Measurements from ENCODE around the gene MT1B. TPM values are rescaled to one million over a fixed set of nuclear protein-coding genes. Genes with fewer than 3 reads are reported as not detected.

Gene MT1B
- polyA plus RNA-seq, 1 of the 3 experiments (the other 2 are of a cell fraction): not detected

DNA sequence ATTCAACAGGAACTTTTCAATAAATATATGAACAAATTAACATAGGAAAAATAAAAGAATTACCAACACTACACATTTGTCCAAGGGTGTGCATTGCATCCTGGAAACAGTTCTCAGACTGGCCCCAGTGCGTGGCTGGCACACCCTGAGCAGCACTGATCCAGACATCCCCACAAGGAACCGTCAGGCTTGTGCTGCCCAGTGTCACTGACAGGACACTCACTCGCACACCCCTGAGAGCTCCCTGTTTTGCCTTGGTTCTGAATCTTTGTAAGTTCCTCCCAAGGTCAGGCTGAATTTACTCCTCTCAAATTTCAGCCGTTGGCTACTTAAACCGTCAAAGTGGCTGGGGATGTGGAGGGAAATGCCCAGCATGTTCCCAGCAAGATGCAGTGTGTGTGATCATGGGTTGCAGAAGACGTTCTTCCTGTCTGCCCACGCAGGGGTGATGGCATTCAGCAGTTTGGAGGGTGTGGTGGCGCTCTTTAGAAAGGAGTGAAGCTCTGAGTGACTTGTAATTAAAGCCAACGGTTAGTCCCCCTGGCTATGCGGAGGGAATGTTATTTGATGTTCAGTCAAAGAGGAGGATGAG is 41.6 kb upstream of the MT1B start:
- no peaks in the 10 kb centered on the region for H3K36me3 ChIP-seq (replicated peaks in 1 of 2; ENCODE audit: control insufficient read depth in 1 of 2, insufficient read depth in 2 of 2, low read length in 1 of 2)
- H3F3A ChIP-seq (replicated peaks; ENCODE audit: insufficient read depth): peaks cover 76% of the 10 kb centered on the region
- no peaks in the 10 kb centered on the region for H3K9me2 ChIP-seq
- peaks cover 30% of the 10 kb centered on the region for H3K79me2 ChIP-seq (ENCODE audit: insufficient read depth)
- peak overlapping the region; percentile 72 to 94; a peak in 3 of 4 replicates for H3K4me3 ChIP-seq (ENCODE audit: low read depth in 2 of 2, low read length in 1 of 2)
- TF ChIP-seq, protein P1, sequence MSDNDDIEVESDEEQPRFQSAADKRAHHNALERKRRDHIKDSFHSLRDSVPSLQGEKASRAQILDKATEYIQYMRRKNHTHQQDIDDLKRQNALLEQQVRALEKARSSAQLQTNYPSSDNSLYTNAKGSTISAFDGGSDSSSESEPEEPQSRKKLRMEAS (IDR thresholded peaks at IDR 0.05; ENCODE audit: low read depth): peak; percentile 53
- TF ChIP-seq, protein P2, sequence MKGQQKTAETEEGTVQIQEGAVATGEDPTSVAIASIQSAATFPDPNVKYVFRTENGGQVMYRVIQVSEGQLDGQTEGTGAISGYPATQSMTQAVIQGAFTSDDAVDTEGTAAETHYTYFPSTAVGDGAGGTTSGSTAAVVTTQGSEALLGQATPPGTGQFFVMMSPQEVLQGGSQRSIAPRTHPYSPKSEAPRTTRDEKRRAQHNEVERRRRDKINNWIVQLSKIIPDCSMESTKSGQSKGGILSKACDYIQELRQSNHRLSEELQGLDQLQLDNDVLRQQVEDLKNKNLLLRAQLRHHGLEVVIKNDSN (IDR thresholded peaks at IDR 0.05; ENCODE audit: borderline replicate concordance, low read depth): no peak
- TF ChIP-seq, protein P3, sequence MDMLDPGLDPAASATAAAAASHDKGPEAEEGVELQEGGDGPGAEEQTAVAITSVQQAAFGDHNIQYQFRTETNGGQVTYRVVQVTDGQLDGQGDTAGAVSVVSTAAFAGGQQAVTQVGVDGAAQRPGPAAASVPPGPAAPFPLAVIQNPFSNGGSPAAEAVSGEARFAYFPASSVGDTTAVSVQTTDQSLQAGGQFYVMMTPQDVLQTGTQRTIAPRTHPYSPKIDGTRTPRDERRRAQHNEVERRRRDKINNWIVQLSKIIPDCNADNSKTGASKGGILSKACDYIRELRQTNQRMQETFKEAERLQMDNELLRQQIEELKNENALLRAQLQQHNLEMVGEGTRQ (IDR thresholded peaks at IDR 0.05; ENCODE audit: borderline replicate concordance, low read depth, low read length): no peak
- TF ChIP-seq POLR2AphosphoS5 (IDR thresholded peaks at IDR 0.05; ENCODE audit: low read depth, low read length) (peak; percentile 48; the same call in 1 of the 2 replicates), FOXJ3 (CRISPR knock-in tag; IDR thresholded peaks at IDR 0.05) (no peak), SIN3A (IDR thresholded peaks at IDR 0.05; ENCODE audit: borderline replicate concordance, low read depth, low read length) (peak; percentile 11; the same call in 1 of the 2 replicates), MEF2A (IDR thresholded peaks at IDR 0.05; ENCODE audit: borderline replicate concordance, low read depth) (no peak), NFIC (IDR thresholded peaks at IDR 0.05; ENCODE audit: borderline replicate concordance) (no peak; the same call in 1 of the 2 replicates), CHD2 (IDR thresholded peaks at IDR 0.05; ENCODE audit: low read length, partially characterized antibody) (no peak), GABPA (IDR thresholded peaks at IDR 0.05; ENCODE audit: low read depth) (0 out of 2 replicates have a peak, but pooled peaks have one; percentile 7), JUND (IDR thresholded peaks at IDR 0.05) (no peak), SMC3 (IDR thresholded peaks at IDR 0.05; ENCODE audit: low read depth, low read length) (no peak)
- no peaks in the 10 kb centered on the region; the same call in 1 of the 2 replicates for H4K20me1 ChIP-seq (ENCODE audit: insufficient read depth)
- 38% methylated on average over 10 of the region's 10 CpGs for WGBS (ENCODE audit: low lambda C conversion rate)
- CTCF ChIA-PET: interaction anchor here (0.9 to 1.8 kb wide), 3 partner anchors 10 to 92 kb away, joined by 4 to 8 read pairs (median 7); no protein-coding TSS in a partner anchor
- H3K27ac ChIP-seq (ENCODE audit: low read depth in 2 of 2, low read length in 1 of 2): peak overlapping the region; percentile 77 to 96
- no peaks in the 10 kb centered on the region for H3K9me3 ChIP-seq
- DNase-seq: no peak
- POLR2A ChIA-PET: interaction anchor here (0.7 to 1.5 kb wide), 2 partner anchors 20 to 73 kb away, joined by 3 to 6 read pairs; partner anchors contain the start of gene MT1X
- H3K9ac ChIP-seq: peak overlapping the region; percentile 90
- H3K4me2 ChIP-seq: peak overlapping the region; percentile 88
- no peaks in the 10 kb centered on the region for H3K27me3 ChIP-seq (ENCODE audit: insufficient read depth)
- H2AFZ ChIP-seq (ENCODE audit: low read depth): peak overlapping the region; percentile 12; the same call in 1 of the 2 replicates
- H3K4me1 ChIP-seq (ENCODE audit: control insufficient read depth in 1 of 2, insufficient read depth in 2 of 2, low read depth in 1 of 2, low read length in 1 of 2): peaks cover 46 to 51% of the 10 kb centered on the region in 2 experiments; a peak in 3 of 4 replicates

DNA sequence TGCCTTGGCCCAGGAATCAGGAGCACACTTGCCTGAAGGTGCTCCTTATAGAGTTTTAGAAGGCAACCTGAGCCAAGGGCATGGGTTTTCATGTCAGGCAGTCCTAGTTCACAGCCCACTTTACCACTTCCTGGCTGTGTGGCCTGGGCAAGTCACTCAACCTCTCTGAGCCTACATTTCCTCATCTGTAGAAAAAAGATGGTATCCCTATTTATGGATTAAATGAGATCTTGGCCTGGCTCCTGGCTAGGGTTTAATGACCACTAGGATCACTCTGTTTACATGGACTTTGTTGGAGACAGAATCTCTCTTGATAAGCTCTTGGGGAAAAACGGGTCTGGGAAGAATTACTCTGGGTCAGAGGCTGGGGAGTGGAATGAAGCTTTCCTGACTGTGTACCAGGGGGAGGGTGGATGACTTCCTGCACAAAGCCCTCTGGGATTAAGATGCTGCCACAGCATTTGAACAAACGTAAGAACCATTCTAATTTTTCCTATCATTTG is 41.0 kb upstream of the MT1B start:
- Histone ChIP-seq H3K4me2 (peak overlapping the region; percentile 88), H3F3A (replicated peaks; ENCODE audit: insufficient read depth) (peaks cover 71% of the 10 kb centered on the region), H2AFZ (ENCODE audit: low read depth) (no peak overlapping the region), H3K9ac (peak overlapping the region; percentile 90), H3K9me3 (no peaks in the 10 kb centered on the region), H3K27ac (ENCODE audit: low read depth in 2 of 2, low read length in 1 of 2) (peak overlapping the region; percentile 77 to 96), H3K4me1 (ENCODE audit: control insufficient read depth in 1 of 2, insufficient read depth in 2 of 2, low read depth in 1 of 2, low read length in 1 of 2) (peaks cover 46 to 56% of the 10 kb centered on the region in 2 experiments; a peak in 3 of 4 replicates), H3K36me3 (replicated peaks in 1 of 2; ENCODE audit: control insufficient read depth in 1 of 2, insufficient read depth in 2 of 2, low read length in 1 of 2) (no peaks in the 10 kb centered on the region), H3K79me2 (ENCODE audit: insufficient read depth) (peaks cover 30% of the 10 kb centered on the region), H3K4me3 (ENCODE audit: low read depth in 2 of 2, low read length in 1 of 2) (peak overlapping the region in 1 of 2 experiments; percentile 94; a peak in 2 of 4 replicates), H4K20me1 (ENCODE audit: insufficient read depth) (no peaks in the 10 kb centered on the region; the same call in 1 of the 2 replicates), H3K9me2 (no peaks in the 10 kb centered on the region), H3K27me3 (ENCODE audit: insufficient read depth) (no peaks in the 10 kb centered on the region)
- DNase-seq: no peak
- TF ChIP-seq, protein P3 (IDR thresholded peaks at IDR 0.05; ENCODE audit: borderline replicate concordance, low read depth, low read length): no peak
- peak; percentile 13; the same call in 1 of the 2 replicates for TF ChIP-seq ELF1 (IDR thresholded peaks at IDR 0.05)
- WGBS (ENCODE audit: low lambda C conversion rate): 78% methylated on average over 2 of the region's 2 CpGs
- ChIA-PET CTCF (interaction anchor here (0.9 to 1.8 kb wide), 2 partner anchors 10 to 91 kb away, joined by 4 to 8 read pairs; no protein-coding TSS in a partner anchor), POLR2A (interaction anchor here (1.5 kb wide), 1 partner anchor 72 kb away, joined by 6 read pairs; the partner anchor contains the start of gene MT1X)
